Sciatic nerve (tissue), 2 donors: ENCODE measurements around the gene FHL1. TPM values are rescaled to one million over a fixed set of nuclear protein-coding genes. Genes with fewer than 3 reads are reported as not detected.

Source experiments
- ATAC-seq: fragments of 200-7000 bp; cut with Tn5 transposase; one replicate; pipeline ENCODE4 v1.9.1; 2020; ENCODE audit warnings: mild to moderate bottlenecking, moderate library complexity
- DNase-seq: peaks from one replicate; pipeline ENCODE4 v3.0.0-alpha.2; 2020; ENCODE audit warnings: low spot score
- intact Hi-C: fragments of 100-400 bp; cut with DNase I; formaldehyde crosslinking; loops from one replicate; pipeline ENCODE4 v1.14.2; 2022
- total RNA-seq: library from RNA; stranded (reverse); fragmentation: NEBNext Ultra II Directional; extraction: Animal tissue kit (Norgen Biotek cat#: 25700); gene quantifications from one replicate; pipeline ENCODE4 v1.2.1, GENCODE V29; 2021
- donor health status: DM: no; HTN: no; CAD: no.
- donor health status: DM: no; HTN: no; CAD: no.

FHL1 gene
- total RNA-seq, 1 donor from 2014 or later, result 174 TPM

GRCh38 chrX:136201601-136202000, 54.3 kb downstream of the FHL1 start:
- no peak for DNase-seq
- no peak for ATAC-seq
- intact Hi-C loops, result no loop called here

- DNase-seq, result no peak
- intact Hi-C loops, result no loop called here
- ATAC-seq, result peak; percentile 55
Observed at GRCh38 chrX:136202889-136203288, 55.6 kb downstream of the FHL1 start.

GRCh38 chrX:136203438-136203837, 56.1 kb downstream of the FHL1 start:
- intact Hi-C loops, result no loop called here
- no peak for DNase-seq
- ATAC-seq, result no peak

- intact Hi-C loops, result no loop called here
- ATAC-seq (no peak), DNase-seq (no peak)
Observed at GRCh38 chrX:136203951-136204350, 56.6 kb downstream of the FHL1 start.

- peak; percentile 70 for ATAC-seq
- intact Hi-C loops, result no loop called here
- DNase-seq, result no peak
Observed at GRCh38 chrX:136204571-136204970, 57.2 kb downstream of the FHL1 start.

GRCh38 chrX:136205882-136206380, 58.6 kb downstream of the FHL1 start:
- ATAC-seq (no peak), DNase-seq (no peak)
- intact Hi-C loops, result no loop called here

GRCh38 chrX:136206916-136207315, 59.6 kb downstream of the FHL1 start:
- intact Hi-C loops, result no loop called here
- no peak for ATAC-seq
- DNase-seq, result no peak

- intact Hi-C loops, result no loop called here
- DNase-seq (no peak), ATAC-seq (no peak)
Observed at GRCh38 chrX:136207546-136207945, 60.2 kb downstream of the FHL1 start.

- intact Hi-C loops, result no loop called here
- ATAC-seq (peak; percentile 65), DNase-seq (peak; percentile 77)
Observed at GRCh38 chrX:136209016-136209738, 61.8 kb downstream of the FHL1 start.

GRCh38 chrX:136209751-136210150, 62.4 kb downstream of the FHL1 start:
- no peak for ATAC-seq
- no peak for DNase-seq
- intact Hi-C loops, result no loop called here

- ATAC-seq (no peak), DNase-seq (no peak)
- intact Hi-C loops, result no loop called here
Observed at GRCh38 chrX:136210243-136210642, 62.9 kb downstream of the FHL1 start.

- ATAC-seq (peak; percentile 13), DNase-seq (no peak)
- intact Hi-C loops, result no loop called here
Observed at GRCh38 chrX:136210806-136211205, 63.5 kb downstream of the FHL1 start.

- intact Hi-C loops, result no loop called here
- ATAC-seq, result no peak
- DNase-seq, result no peak
Observed at GRCh38 chrX:136211766-136212556, 64.6 kb downstream of the FHL1 start.

GRCh38 chrX:136212557-136213111, 65.3 kb downstream of the FHL1 start:
- DNase-seq, result no peak
- intact Hi-C loops, result no loop called here
- no peak for ATAC-seq

- intact Hi-C loops, result no loop called here
- ATAC-seq (peak; percentile 74), DNase-seq (no peak)
Observed at GRCh38 chrX:136214551-136214950, 67.2 kb downstream of the FHL1 start.

GRCh38 chrX:136215559-136215958, 68.2 kb downstream of the FHL1 start:
- no peak for DNase-seq
- intact Hi-C loops, result no loop called here
- ATAC-seq, result no peak

GRCh38 chrX:136219893-136220292, 72.6 kb downstream of the FHL1 start:
- DNase-seq (no peak), ATAC-seq (no peak)
- intact Hi-C loops, result no loop called here

GRCh38 chrX:136220540-136220939, 73.2 kb downstream of the FHL1 start:
- ATAC-seq, result no peak
- DNase-seq, result no peak
- intact Hi-C loops, result no loop called here

GRCh38 chrX:136220951-136221350, 73.6 kb downstream of the FHL1 start:
- DNase-seq (no peak), ATAC-seq (no peak)
- intact Hi-C loops, result no loop called here

GRCh38 chrX:136221851-136222513, 74.6 kb downstream of the FHL1 start:
- no peak for ATAC-seq
- intact Hi-C loops, result no loop called here
- no peak for DNase-seq
